Endothelial cell of umbilical vein (primary cell): ENCODE results near the gene TOM1L1. TPM values are rescaled to one million over a fixed set of nuclear protein-coding genes. Genes with fewer than 3 reads are reported as not detected.

Source experiments
- BruUV-seq: library from RNA; stranded (reverse); fragments of 400-500 nt; replicated peaks from 2 replicates; lab custom pipeline; 2021; lab: Mats Ljungman, UMichigan
- CTCF ChIA-PET: fragments of 300-600, 350-600 bp; sonication (Branson Sonifier 250); formaldehyde crosslinking; loops from one replicate; lab custom pipeline; 2021; ENCODE audit warnings: antibody characterized with exemption, inconsistent platforms; lab: Charles Lee
- POLR2A ChIA-PET: fragments of 300-600, 350-600 bp; sonication (Branson Sonifier 250); formaldehyde crosslinking; loops from one replicate; lab custom pipeline; 2021; ENCODE audit warnings: antibody characterized with exemption, inconsistent platforms; lab: Charles Lee
- DNase-seq: peaks from one replicate; pipeline ENCODE4 v3.0.0-alpha.2; 2011; ENCODE audit warnings: low read depth, low spot score
- FAIRE-seq: peaks from 2 replicates; lab custom pipeline; 2011; peaks lifted over from hg19 to GRCh38; lab: Jason Lieb, UNC
- H2AFZ ChIP-seq: 2 replicates; pipeline ENCODE4 v1.6.0; 2012; ENCODE audit warnings: low read depth, low read length, control low read depth, inconsistent platforms
- H3K27ac ChIP-seq: 2 replicates; pipeline ENCODE4 v1.5.1; 2011; ENCODE audit warnings: low read depth, mild to moderate bottlenecking, control low read depth, low read length, moderate library complexity; ENCODE audit not compliant: insufficient read depth
- H3K27me3 ChIP-seq, 2 experiments: 2 replicates each; pipeline versions ENCODE4 v1.6.0 to v1.6.1; 2011; ENCODE audit warnings: low read length in 2 of 2, mixed read lengths in 1 of 2; ENCODE audit not compliant: control insufficient read depth in 2 of 2, insufficient read depth in 2 of 2
- H3K36me3 ChIP-seq, 2 experiments: 2 replicates in 1 of 2; 3 replicates in 1 of 2; pipeline ENCODE4 v1.5.1; 2011; ENCODE audit warnings: low read length in 2 of 2, mild to moderate bottlenecking in 1 of 2, moderate library complexity in 1 of 2; ENCODE audit not compliant: control insufficient read depth in 2 of 2, insufficient read depth in 2 of 2; ENCODE audit errors: extremely low read depth in 1 of 2
- H3K4me1 ChIP-seq: 3 replicates; pipeline ENCODE4 v1.5.1; 2011; ENCODE audit warnings: mild to moderate bottlenecking, low read length; ENCODE audit not compliant: control insufficient read depth, insufficient read depth; ENCODE audit errors: extremely low read depth
- H3K4me2 ChIP-seq: 2 replicates; pipeline ENCODE4 v1.6.1; 2011; ENCODE audit warnings: low read length, control low read depth, mixed read lengths; ENCODE audit not compliant: insufficient read depth
- H3K4me3 ChIP-seq, 3 experiments: fragments of 200-600 bp in 1 of 3; sonication (generic), shearing (Covaris generic) in 1 of 3; replicated peaks in 1 of 3; 2 replicates each; pipeline ENCODE4 v1.5.1; 2011 to 2016; ENCODE audit warnings: control low read depth in 3 of 3, low read length in 3 of 3, mild to moderate bottlenecking in 2 of 3, inconsistent platforms in 1 of 3, low read depth in 1 of 3, moderate library complexity in 1 of 3; ENCODE audit not compliant: insufficient read depth in 1 of 3
- H3K79me2 ChIP-seq: 2 replicates; pipeline ENCODE4 v1.6.0; 2012; ENCODE audit warnings: low read length, inconsistent platforms; ENCODE audit not compliant: control insufficient read depth, insufficient read depth
- H3K9ac ChIP-seq: replicated peaks from 2 replicates; pipeline ENCODE3; 2011; ENCODE audit warnings: low read length, control low read depth; ENCODE audit not compliant: insufficient read depth; ENCODE audit errors: extremely low read depth
- H3K9me1 ChIP-seq: replicated peaks from 3 replicates; pipeline ENCODE4 v1.6.0; 2011; ENCODE audit warnings: mild to moderate bottlenecking, low read length; ENCODE audit not compliant: control insufficient read depth, insufficient read depth; ENCODE audit errors: extremely low read depth
- H3K9me3 ChIP-seq: replicated peaks from 2 replicates; pipeline ENCODE4 v1.5.1; 2012; ENCODE audit warnings: low read length, inconsistent platforms; ENCODE audit not compliant: control insufficient read depth, insufficient read depth
- H4K20me1 ChIP-seq: replicated peaks from 2 replicates; pipeline ENCODE3; 2011; ENCODE audit warnings: mild to moderate bottlenecking, low read length; ENCODE audit not compliant: control insufficient read depth, insufficient read depth; ENCODE audit errors: extremely low read depth
- CTCF ChIP-seq, 2 donors: IDR thresholded peaks; 1 replicate in 1 of 2; 2 replicates in 1 of 2; pipeline ENCODE4 v1.5.1; 2011; ENCODE audit warnings: low read length in 2 of 2, mild to moderate bottlenecking in 2 of 2, moderate library complexity in 2 of 2, control low read depth in 1 of 2, inconsistent platforms in 1 of 2, low read depth in 1 of 2; ENCODE audit not compliant: insufficient read depth in 1 of 2; ENCODE audit errors: extremely low read depth in 1 of 2
- EZH2 ChIP-seq: IDR thresholded peaks from 2 replicates; pipeline ENCODE4 v1.6.1; 2012; ENCODE audit warnings: borderline replicate concordance, low read depth, mild to moderate bottlenecking, moderate library complexity, low read length, inconsistent platforms; ENCODE audit not compliant: severe bottlenecking
- FOS ChIP-seq: IDR thresholded peaks from 2 replicates; pipeline ENCODE4 v1.6.1; 2011; ENCODE audit warnings: mild to moderate bottlenecking, low read length, moderate library complexity, borderline replicate concordance; ENCODE audit not compliant: insufficient read depth
- MYC ChIP-seq: IDR thresholded peaks from one replicate; pipeline ENCODE4 v1.6.1; 2011; ENCODE audit warnings: mild to moderate bottlenecking, low read depth, low read length
- POLR2A ChIP-seq: IDR thresholded peaks from 2 replicates; pipeline ENCODE4 v1.6.1; 2012; ENCODE audit warnings: low read depth, mild to moderate bottlenecking, control low read depth, low read length
- dilution Hi-C: fragments of 300-500 bp; cut with MboI; formaldehyde crosslinking; loops from one replicate; pipeline ENCODE4 v1.15.0; 2019; ENCODE audit warnings: low sequenced_read_pairs; ENCODE audit not compliant: extremely low pct_ligation_motif_present
- intact Hi-C: fragments of 100-400 bp; cut with micrococcal nuclease; formaldehyde crosslinking; loops from one replicate; pipeline ENCODE4 v1.10.0; 2022
- polyA plus RNA-seq, 4 experiments: library from polyadenylated mRNA; depleted of rRNA in 3 of 4; stranded (reverse) in 3 of 4; unstranded in 1 of 4; fragments of >200 nt; gene quantifications; 2 replicates each; pipeline versions ENCODE4 v1.2.1 to v1.2.3, GENCODE V29; 2011 to 2012; ENCODE audit warnings: missing spikeins in 1 of 4
- total RNA-seq: library from RNA; stranded (reverse); gene quantifications from 2 replicates; pipeline ENCODE4 v1.2.3, GENCODE V29; 2021
- TF ChIP-seq, protein P1 (sequence below): IDR thresholded peaks from 2 replicates; pipeline ENCODE4 v1.6.1; 2011; ENCODE audit not compliant: insufficient read depth, insufficient read length

The TOM1L1 gene
- total and polyA plus RNA-seq, 2 donors (not counting 3 experiments of a cell fraction or from before 2014, with no cell fraction given): 0.44 to 0.60 TPM

GRCh38 chr17:54990118-54990517, 89.5 kb downstream of the TOM1L1 start:
- intact Hi-C loops: loop anchor here (10.0 kb wide), 1 partner anchor 1955 kb away; no protein-coding TSS in a partner anchor
- FAIRE-seq (no peak), DNase-seq (no peak)
- no peak for TF ChIP-seq MYC
- TF ChIP-seq, protein P1, sequence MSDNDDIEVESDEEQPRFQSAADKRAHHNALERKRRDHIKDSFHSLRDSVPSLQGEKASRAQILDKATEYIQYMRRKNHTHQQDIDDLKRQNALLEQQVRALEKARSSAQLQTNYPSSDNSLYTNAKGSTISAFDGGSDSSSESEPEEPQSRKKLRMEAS: no peak
- no peak for TF ChIP-seq CTCF (IDR thresholded peaks at IDR 0.05; ENCODE audit: extremely low read depth in 1 of 2, insufficient read depth in 1 of 2, low read depth in 1 of 2, low read length in 2 of 2)
- TF ChIP-seq POLR2A: no peak
- TF ChIP-seq EZH2: no peak
- no peak for TF ChIP-seq FOS
- Histone ChIP-seq H3K79me2 (no peaks in the 10 kb centered on the region), H3K9me1 (no peaks in the 10 kb centered on the region), H2AFZ (no peak overlapping the region), H3K27me3 (no peaks in the 10 kb centered on the region), H3K9me3 (no peaks in the 10 kb centered on the region), H3K9ac (no peak overlapping the region), H3K4me2 (no peak overlapping the region), H3K36me3 (no peaks in the 10 kb centered on the region), H4K20me1 (no peaks in the 10 kb centered on the region), H3K27ac (no peak overlapping the region), H3K4me1 (peaks cover 5% of the 10 kb centered on the region), H3K4me3 (no peak overlapping the region)
- ChIA-PET POLR2A (no interaction called here), CTCF (interaction anchor here (2.4 to 9.7 kb wide), 3 partner anchors 14 to 360 kb away, joined by 10 to 136 read pairs (median 99); no protein-coding TSS in a partner anchor)
- no TSS peak for BruUV-seq
- dilution Hi-C loops: no loop called here
